Upper lobe of left lung (tissue), 6 donors: ENCODE results near the gene PRKD1. TPM values are rescaled to one million over a fixed set of nuclear protein-coding genes. Genes with fewer than 3 reads are reported as not detected.

ENCODE experiments used
- ATAC-seq, 2 donors: fragments of 200-7000 bp; cut with Tn5 transposase; one replicate each; pipeline ENCODE4 v1.9.1; 2022; ENCODE audit warnings: mild to moderate bottlenecking in 2 of 2, moderate library complexity in 2 of 2; ENCODE audit not compliant: low FRiP score in 2 of 2
- DNase-seq, 2 donors: peaks; one replicate each; pipeline ENCODE4 v3.0.0-alpha.2; 2019 to 2020
- H3K27ac ChIP-seq, 4 donors: fragments of 200-600 bp; sonication (generic); one replicate each; pipeline ENCODE4 v1.5.1; 2016 to 2019
- H3K27me3 ChIP-seq, 4 donors: fragments of 200-600 bp; sonication (generic); one replicate each; pipeline ENCODE4 v1.5.1; 2017 to 2019
- H3K36me3 ChIP-seq, 4 donors: fragments of 200-600 bp; sonication (generic); one replicate each; pipeline ENCODE4 v1.5.1; 2016 to 2019
- H3K4me1 ChIP-seq, 4 donors: fragments of 200-600 bp; sonication (generic); one replicate each; pipeline ENCODE4 v1.5.1; 2018 to 2019
- H3K4me3 ChIP-seq, 4 donors: fragments of 200-600 bp; sonication (generic); one replicate each; pipeline ENCODE4 v1.5.1; 2017 to 2019; ENCODE audit warnings: mild to moderate bottlenecking in 2 of 4, moderate library complexity in 1 of 4
- H3K9me3 ChIP-seq, 4 donors: fragments of 200-600 bp; sonication (generic); one replicate each; pipeline ENCODE4 v1.5.1; 2018 to 2019
- EP300 ChIP-seq, 4 donors: sonication (generic); formaldehyde crosslinking; IDR thresholded peaks; one replicate each; pipeline ENCODE4 v1.5.1; 2017; ENCODE audit warnings: antibody characterized with exemption in 4 of 4, control low read depth in 2 of 4
- POLR2A ChIP-seq, 4 donors: fragments of 450-650 bp; IDR thresholded peaks; one replicate each; pipeline ENCODE4 v1.5.1; 2016 to 2017; ENCODE audit warnings: antibody characterized with exemption in 4 of 4, mild to moderate bottlenecking in 2 of 4
- POLR2AphosphoS5 ChIP-seq, 2 donors: sonication (generic); formaldehyde crosslinking; IDR thresholded peaks; one replicate each; pipeline ENCODE4 v1.5.1; 2017; ENCODE audit warnings: antibody characterized with exemption in 2 of 2
- WGBS, 2 donors: methylation state at CpG; one replicate each; pipeline ENCODE4 v1.1.5; 2017 to 2018; 5-methylcytosine and 5-hydroxymethylcytosine counted together
- total RNA-seq, 6 donors: library from RNA; depleted of rRNA in 4 of 6; stranded (reverse); fragments of >200 nt in 4 of 6; gene quantifications; one replicate each; pipeline versions ENCODE4 v1.1.0 to v1.2.1, GENCODE V29; 2016 to 2021
- TF ChIP-seq, protein P1 (sequence below), 6 experiments: fragments of 450-650 bp in 4 of 6; fragments of 200-600 bp in 2 of 6; sonication (generic) in 2 of 6; IDR thresholded peaks; one replicate each; pipeline ENCODE4 v1.5.1; 2016 to 2019; ENCODE audit warnings: antibody characterized with exemption in 6 of 6
- donor health status: DM: no; HTN: no; CAD: no; lungs with moderate emphysema.
- donor health status: DM: no; HTN: yes; CAD: no; lungs with severe emphysema.

Gene PRKD1
- total RNA-seq, 6 donors from 2014 or later = 12.2 to 32.5 (median 15.2) TPM

GRCh38 chr14:29584992-29585391 lies 342.7 kb downstream of the PRKD1 start:
- no peaks in the 10 kb centered on the region for H3K27me3 ChIP-seq
- TF ChIP-seq POLR2AphosphoS5 (IDR thresholded peaks at IDR 0.05) (peak; percentile 64 to 65), EP300 (IDR thresholded peaks at IDR 0.05) (peak in 1 of 4 donors; percentile 21), POLR2A (IDR thresholded peaks at IDR 0.05) (no peak)
- peak; percentile 82 to 90 for ATAC-seq
- H3K9me3 ChIP-seq = no peaks in the 10 kb centered on the region
- 28 to 44% methylated on average over 8 of the region's 8 CpGs for WGBS, 2 donors
- no peak overlapping the region for H3K4me3 ChIP-seq
- peak in 1 of 2 donors; percentile 71 for DNase-seq
- H3K36me3 ChIP-seq = no peaks in the 10 kb centered on the region
- H3K4me1 ChIP-seq = peaks cover 0 to 10% (median 0%) of the 10 kb centered on the region in 4 donors
- peak overlapping the region in 1 of 4 donors; percentile 22 for H3K27ac ChIP-seq

GRCh38 chr14:29580763-29581162 lies 346.9 kb downstream of the PRKD1 start:
- WGBS, 2 donors = 80 to 81% methylated on average over 1 of the region's 1 CpG
- H3K9me3 ChIP-seq = no peaks in the 10 kb centered on the region

GRCh38 chr14:29579838-29580237 lies 347.8 kb downstream of the PRKD1 start:
- Histone ChIP-seq H3K36me3 (no peaks in the 10 kb centered on the region), H3K9me3 (no peaks in the 10 kb centered on the region), H3K27me3 (no peaks in the 10 kb centered on the region), H3K27ac (no peak overlapping the region), H3K4me3 (no peak overlapping the region), H3K4me1 (no peaks in the 10 kb centered on the region)
- no peak for ATAC-seq
- WGBS, 2 donors = 89 to 92% methylated on average over 3 of the region's 3 CpGs
- TF ChIP-seq POLR2AphosphoS5 (IDR thresholded peaks at IDR 0.05) (no peak), EP300 (IDR thresholded peaks at IDR 0.05) (no peak), POLR2A (IDR thresholded peaks at IDR 0.05) (no peak)
- TF ChIP-seq, protein P1, sequence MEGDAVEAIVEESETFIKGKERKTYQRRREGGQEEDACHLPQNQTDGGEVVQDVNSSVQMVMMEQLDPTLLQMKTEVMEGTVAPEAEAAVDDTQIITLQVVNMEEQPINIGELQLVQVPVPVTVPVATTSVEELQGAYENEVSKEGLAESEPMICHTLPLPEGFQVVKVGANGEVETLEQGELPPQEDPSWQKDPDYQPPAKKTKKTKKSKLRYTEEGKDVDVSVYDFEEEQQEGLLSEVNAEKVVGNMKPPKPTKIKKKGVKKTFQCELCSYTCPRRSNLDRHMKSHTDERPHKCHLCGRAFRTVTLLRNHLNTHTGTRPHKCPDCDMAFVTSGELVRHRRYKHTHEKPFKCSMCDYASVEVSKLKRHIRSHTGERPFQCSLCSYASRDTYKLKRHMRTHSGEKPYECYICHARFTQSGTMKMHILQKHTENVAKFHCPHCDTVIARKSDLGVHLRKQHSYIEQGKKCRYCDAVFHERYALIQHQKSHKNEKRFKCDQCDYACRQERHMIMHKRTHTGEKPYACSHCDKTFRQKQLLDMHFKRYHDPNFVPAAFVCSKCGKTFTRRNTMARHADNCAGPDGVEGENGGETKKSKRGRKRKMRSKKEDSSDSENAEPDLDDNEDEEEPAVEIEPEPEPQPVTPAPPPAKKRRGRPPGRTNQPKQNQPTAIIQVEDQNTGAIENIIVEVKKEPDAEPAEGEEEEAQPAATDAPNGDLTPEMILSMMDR (IDR thresholded peaks at IDR 0.05) = no peak
- DNase-seq = no peak

More at GRCh38 chr14:29580763-29581162, 346.9 kb downstream of the PRKD1 start:
- no peak for DNase-seq
- no peak for ATAC-seq
- Histone ChIP-seq H3K36me3 (no peaks in the 10 kb centered on the region), H3K4me1 (peaks cover 0 to 3% (median 0%) of the 10 kb centered on the region in 4 donors), H3K4me3 (no peak overlapping the region), H3K27me3 (no peaks in the 10 kb centered on the region), H3K27ac (no peak overlapping the region)
- TF ChIP-seq, protein P1 (IDR thresholded peaks at IDR 0.05) = no peak
- no peak for TF ChIP-seq EP300 (IDR thresholded peaks at IDR 0.05)
- TF ChIP-seq POLR2A (IDR thresholded peaks at IDR 0.05) = no peak
- no peak for TF ChIP-seq POLR2AphosphoS5 (IDR thresholded peaks at IDR 0.05)

DNA sequence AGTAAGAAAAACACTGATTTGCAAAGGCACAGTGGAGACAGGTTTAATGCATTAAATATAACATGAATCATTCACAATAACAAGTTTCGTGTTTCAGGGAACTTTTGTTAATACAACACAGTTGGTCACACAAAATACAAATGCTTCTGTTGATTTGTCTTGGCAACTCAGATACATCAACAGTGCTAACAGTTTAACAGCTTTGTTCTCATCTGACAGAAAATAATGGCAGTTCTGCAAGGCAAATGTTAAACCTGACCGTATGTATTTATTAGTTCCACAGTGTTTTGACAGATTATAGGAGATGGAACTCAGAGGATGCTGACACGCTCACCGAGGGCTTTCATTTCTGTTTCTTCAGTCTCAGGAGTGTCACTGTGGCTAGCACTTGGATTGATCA lies 350.7 kb downstream of the PRKD1 start:
- H3K27ac ChIP-seq = no peak overlapping the region
- no peak for TF ChIP-seq POLR2A (IDR thresholded peaks at IDR 0.05)
- TF ChIP-seq, protein P1 (IDR thresholded peaks at IDR 0.05) = no peak
- TF ChIP-seq EP300 (IDR thresholded peaks at IDR 0.05) = no peak
- TF ChIP-seq POLR2AphosphoS5 (IDR thresholded peaks at IDR 0.05) = no peak
- H3K9me3 ChIP-seq = peaks cover 0 to 4% (median 0%) of the 10 kb centered on the region in 4 donors
- ATAC-seq = no peak
- no peaks in the 10 kb centered on the region for H3K27me3 ChIP-seq
- H3K4me1 ChIP-seq = no peaks in the 10 kb centered on the region
- no peaks in the 10 kb centered on the region for H3K36me3 ChIP-seq
- H3K4me3 ChIP-seq = no peak overlapping the region
- DNase-seq = no peak
- WGBS, 2 donors = 90 to 94% methylated on average over 4 of the region's 4 CpGs

DNA sequence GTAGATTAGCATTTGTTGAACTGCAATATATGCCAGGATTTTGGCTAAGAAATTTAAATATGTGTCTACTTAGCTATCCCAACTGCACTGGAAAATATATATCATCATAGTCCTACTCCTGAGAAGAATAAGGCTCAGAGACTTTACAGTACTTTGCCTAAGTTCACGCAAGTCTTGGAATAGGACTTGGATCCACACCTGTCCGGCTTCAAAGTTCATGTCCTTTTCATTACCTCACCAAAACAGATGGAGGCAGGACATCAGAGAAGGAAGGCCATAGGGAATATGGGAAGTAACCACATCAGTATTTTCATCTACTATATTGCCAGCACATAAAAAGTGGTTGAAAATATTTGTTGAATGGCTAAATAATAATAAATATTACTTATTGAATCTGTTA lies 358.5 kb downstream of the PRKD1 start:
- H3K4me3 ChIP-seq = no peak overlapping the region
- ATAC-seq (peak in 1 of 2 donors; percentile 60), DNase-seq (no peak)
- no peak for TF ChIP-seq POLR2A (IDR thresholded peaks at IDR 0.05)
- no peak for TF ChIP-seq POLR2AphosphoS5 (IDR thresholded peaks at IDR 0.05)
- TF ChIP-seq EP300 (IDR thresholded peaks at IDR 0.05) = no peak
- TF ChIP-seq, protein P1 (IDR thresholded peaks at IDR 0.05) = no peak
- no peak overlapping the region for H3K27ac ChIP-seq
- peaks cover 0 to 12% (median 2%) of the 10 kb centered on the region in 4 donors for H3K9me3 ChIP-seq
- WGBS, 2 donors = 89 to 98% methylated on average over 2 of the region's 2 CpGs
- no peaks in the 10 kb centered on the region for H3K27me3 ChIP-seq
- no peaks in the 10 kb centered on the region for H3K36me3 ChIP-seq
- H3K4me1 ChIP-seq = no peaks in the 10 kb centered on the region
